NK-92 (cell line): ENCODE data around the gene WNT7B.

Experiments
- DNase-seq: peaks from one replicate; lab custom pipeline; 2025; ENCODE audit not compliant: unreplicated experiment; lab: John Stamatoyannopoulos, UW

Gene WNT7B

GRCh38 chr22:45974498-45974897 is 2.5 kb downstream of the WNT7B start:
- DNase-seq: no peak

DNA sequence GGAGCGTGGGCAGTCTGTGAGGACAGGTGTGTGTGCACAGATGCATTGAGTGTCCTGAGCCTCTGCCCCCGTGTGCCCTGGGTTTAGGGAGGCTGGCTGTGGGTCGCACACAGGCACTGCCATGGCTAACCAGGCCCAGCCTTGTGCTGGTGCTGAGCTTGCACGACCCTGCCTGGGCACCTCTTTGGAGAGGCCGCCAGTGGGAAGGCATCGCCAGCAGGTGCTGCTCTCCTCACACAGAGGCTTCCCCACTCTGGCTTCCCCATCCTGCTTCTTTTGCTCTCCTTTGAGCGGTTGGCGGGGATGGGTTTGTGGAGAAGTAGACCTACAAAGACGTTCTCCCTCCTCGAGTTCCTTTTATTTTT is 4.1 kb downstream of the WNT7B start:
- DNase-seq: no peak

- DNase-seq: no peak
Measured at GRCh38 chr22:45972091-45972888, 4.7 kb downstream of the WNT7B start.

GRCh38 chr22:45971408-45972028 is 5.4 kb downstream of the WNT7B start:
- no peak for DNase-seq

- no peak for DNase-seq
Measured at GRCh38 chr22:45970705-45971407, 6.1 kb downstream of the WNT7B start.

DNA sequence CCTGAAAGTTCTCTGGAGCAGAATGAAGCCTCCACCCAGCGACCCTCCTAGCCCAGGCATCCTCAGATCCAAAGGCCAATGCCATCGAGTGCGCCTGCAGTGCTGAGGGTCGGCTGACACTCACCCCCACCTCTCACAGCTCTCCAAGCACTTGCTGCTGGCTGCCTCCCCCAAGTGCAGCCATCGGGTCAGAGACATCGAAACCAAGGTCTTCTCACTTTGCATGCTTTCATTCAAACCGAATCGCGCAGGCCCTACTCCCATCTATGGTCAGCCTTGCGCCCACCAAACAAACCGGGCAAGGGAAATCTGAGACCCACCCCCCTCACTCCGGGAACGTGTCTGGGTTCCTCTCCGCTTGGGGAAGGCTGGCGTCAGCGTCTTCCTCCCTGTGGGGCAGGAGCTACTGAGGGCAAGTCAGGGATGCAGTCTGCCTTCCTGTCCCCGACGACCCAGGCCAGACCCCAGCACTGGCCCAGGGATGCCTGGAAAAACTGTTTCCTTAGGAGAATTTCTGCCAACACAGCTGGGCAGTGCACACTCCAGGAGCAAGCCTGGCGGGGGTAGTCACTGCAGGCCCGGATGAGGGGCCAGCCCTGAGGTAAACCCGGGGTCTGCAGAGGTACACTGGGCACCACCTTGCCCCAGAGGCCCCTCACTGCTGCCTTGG is 7.0 kb downstream of the WNT7B start:
- DNase-seq: no peak

- no peak for DNase-seq
Measured at GRCh38 chr22:45969414-45969799, 7.6 kb downstream of the WNT7B start.

DNA sequence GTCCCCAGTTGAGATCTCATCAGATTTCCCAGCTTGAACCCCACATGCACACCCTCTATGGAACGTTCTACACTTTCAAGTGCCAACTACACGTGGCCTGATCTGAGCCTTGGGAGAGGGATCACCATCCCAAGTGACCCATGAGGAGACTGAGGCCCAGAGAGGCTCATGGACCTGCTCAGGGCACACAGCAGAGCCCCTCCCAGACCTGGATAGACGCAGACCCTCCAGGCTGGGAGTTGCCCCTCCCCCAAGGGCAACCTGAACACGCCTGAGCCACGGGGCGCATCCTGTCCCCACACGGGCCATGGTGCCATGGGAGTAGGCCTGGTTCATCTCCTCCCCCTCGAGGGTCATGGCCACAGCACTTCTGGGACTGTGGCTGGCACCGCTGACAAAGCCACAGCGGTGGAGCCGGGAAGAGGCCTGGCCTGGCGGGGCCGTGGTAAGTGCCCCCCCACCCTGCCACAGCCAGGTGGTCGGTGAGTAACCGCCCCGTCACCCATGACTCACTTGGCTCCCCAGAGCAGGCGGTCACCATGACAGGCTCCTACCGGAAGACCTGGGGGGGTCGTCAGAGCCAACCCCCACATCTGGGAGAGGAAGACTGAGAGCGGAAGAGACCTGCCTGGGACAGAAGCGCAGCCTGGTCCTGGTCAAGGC is 8.1 kb downstream of the WNT7B start:
- DNase-seq: no peak

- no peak for DNase-seq
Measured at GRCh38 chr22:45968003-45968650, 8.8 kb downstream of the WNT7B start.

DNA sequence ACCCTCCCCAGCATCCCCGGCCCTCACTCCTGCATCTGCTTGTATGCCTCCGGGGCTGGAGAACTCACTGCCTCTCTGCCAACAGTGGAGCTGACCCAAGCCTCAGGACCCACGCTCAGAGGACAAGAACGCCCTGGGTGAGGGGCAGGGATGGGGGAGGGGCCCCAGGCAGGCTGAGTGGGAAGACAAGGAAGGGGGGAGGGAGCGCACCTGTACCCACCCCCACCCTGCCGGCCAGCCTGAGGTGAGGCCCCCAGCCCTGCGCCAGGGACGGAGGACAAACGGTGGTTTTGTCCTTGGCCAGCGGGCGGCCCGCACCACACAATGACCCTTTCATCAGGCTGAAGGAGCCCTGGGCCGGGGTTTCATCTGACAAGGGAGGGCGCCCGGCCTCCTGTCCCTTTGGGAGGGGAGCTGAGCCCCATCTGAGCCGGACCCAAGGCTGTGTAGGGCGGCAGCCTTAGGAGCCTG is 10.0 kb downstream of the WNT7B start:
- DNase-seq: no peak

DNA sequence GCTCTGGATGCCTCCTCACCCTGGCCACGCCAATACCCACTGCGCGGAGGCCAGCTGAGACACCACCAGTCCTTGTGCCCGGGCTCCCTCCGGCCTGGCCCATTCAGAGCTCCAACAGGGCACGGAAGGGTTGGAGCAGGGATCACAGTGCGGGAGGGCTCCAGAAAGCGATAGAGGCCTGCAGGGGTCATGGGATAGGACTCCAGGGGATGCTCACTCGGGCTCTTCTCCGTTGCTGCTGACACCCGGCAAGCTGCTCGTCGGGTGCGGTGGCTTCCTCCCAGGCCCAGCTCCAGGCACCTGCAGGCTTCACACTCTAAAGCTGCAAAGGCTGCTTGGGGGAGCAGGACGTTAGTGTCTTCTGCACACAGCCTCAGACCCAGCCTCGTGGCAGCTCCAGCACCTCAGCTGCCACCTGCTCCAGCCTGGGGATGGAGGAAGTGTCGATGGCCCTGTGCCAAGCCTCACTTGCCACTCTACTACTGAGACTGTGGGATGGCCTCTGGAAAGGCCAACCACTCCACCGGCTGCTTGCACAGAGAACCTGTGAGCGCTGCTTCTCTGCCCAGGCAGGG is 10.6 kb downstream of the WNT7B start:
- DNase-seq: no peak

GRCh38 chr22:45965563-45965962 is 11.4 kb downstream of the WNT7B start:
- DNase-seq: no peak

- DNase-seq: no peak
Measured at GRCh38 chr22:45964926-45965527, 11.9 kb downstream of the WNT7B start.

GRCh38 chr22:45964372-45964771 is 12.6 kb downstream of the WNT7B start:
- no peak for DNase-seq

DNA sequence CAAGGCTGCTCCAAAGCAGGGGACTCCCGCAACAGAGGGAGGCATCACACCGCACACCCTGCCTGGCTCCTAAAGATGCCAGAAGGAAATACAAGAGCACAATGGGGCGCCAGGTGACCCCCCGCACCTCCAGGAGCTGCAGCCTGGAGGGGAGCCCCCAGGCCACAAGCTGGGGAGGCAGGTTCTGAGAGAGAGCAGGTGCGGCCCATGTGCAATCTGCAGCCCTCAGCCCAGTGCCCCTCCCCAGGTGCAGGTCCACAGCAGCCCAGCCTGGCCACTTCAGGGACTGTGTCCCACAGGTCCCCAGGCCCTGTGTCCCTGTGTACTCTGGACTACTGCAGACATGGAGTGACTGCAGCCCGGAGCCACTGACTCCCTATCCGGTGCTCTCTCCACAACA is 13.1 kb downstream of the WNT7B start:
- no peak for DNase-seq

- DNase-seq: no peak
Measured at GRCh38 chr22:45962756-45963324, 14.1 kb downstream of the WNT7B start.

GRCh38 chr22:45962434-45962718 is 14.6 kb downstream of the WNT7B start:
- no peak for DNase-seq

- DNase-seq: no peak
Measured at GRCh38 chr22:45961679-45962433, 15.1 kb downstream of the WNT7B start.
